Measurements from ENCODE around the gene GNA15.

Gene GNA15

DNA sequence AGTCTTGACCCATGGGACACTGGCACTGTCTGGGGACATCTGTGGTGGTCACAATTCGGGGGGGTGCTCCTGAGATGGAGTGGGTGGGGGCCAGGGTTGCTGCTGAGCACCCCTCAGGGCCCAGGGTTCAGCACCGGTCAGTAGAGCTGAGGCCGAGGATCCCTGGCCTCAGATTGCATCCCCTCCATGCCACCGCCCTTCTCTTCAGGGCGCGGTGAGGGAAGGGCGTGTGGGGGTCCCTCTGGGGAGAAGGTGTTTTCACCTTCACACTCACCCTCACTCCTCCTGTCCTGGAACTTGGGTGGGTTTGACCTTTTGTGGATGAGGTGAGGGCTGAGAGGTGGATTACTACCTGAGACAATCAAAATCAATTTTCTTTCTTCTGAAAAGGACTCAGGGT is 28.2 kb upstream of the GNA15 start:
- DNase-seq: no peak

DNA sequence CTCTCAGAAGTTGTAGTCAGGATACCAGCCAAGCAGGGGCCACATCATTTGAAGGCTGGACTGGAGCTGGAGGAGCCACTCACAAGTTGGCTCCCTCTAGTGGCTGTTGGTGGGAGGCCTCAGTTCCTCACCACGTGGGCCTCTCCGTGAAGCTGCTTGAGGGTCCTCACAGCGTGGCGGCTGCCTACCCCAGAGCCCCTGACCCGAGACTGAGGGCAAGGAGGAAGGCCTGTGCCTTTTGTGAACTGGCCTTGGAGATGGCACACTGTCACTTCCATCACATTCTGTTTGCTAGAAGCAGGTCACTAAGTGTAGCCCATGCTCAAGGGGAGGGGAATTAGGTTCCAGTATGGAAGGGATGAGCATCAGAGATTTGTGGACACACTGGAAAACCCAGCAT is 27.1 kb upstream of the GNA15 start:
- peak; percentile 60 for DNase-seq

DNA sequence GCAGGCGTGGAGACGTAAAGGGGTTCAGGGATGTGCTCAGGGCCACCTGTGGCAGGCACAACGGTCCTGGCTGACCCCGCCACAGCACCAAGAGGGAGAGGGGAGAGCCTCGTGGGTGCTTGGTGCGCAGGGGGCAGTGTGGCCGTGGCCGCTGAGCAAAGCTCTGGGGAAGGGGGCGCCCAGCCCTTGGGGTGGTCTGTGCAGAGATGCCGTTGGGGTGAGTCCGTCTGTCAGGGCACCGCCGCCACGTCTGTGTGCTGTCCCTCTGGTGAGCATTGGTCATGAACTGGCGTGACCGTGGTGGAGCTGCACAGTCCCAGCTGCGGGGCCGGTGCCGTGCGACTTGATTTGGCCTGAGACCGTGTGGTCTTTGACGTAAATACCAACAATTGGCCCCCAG is 26.3 kb upstream of the GNA15 start:
- DNase-seq: no peak

DNA sequence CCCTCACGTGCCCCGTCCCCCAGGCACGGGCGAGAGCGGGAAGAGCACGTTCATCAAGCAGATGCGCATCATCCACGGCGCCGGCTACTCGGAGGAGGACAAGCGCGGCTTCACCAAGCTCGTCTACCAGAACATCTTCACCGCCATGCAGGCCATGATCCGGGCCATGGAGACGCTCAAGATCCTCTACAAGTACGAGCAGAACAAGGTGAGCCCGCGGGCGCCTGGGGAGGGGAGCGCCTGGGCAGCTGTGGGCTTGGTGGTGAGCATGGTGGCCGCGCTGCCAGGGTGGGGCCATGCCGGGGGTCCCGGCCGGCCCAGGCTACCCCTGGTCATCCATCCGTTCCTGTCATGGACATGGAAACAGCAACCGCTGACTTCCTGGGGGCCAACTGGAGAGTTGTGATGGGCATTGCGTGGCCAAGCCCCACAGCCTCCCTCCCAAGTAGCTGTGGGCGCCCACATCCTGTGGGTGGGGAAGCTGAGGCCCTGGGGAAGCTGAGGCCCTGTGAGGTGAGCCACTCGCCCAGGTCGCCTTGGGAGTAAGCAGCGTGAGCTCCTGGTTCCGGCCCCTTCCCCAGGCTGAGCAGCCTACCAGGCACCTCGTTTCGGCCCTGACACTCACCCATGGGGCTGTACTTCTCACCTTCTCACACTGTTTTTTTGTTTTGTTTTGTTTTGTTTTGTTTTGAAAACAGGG is 25.6 kb upstream of the GNA15 start:
- no peak for DNase-seq

DNA sequence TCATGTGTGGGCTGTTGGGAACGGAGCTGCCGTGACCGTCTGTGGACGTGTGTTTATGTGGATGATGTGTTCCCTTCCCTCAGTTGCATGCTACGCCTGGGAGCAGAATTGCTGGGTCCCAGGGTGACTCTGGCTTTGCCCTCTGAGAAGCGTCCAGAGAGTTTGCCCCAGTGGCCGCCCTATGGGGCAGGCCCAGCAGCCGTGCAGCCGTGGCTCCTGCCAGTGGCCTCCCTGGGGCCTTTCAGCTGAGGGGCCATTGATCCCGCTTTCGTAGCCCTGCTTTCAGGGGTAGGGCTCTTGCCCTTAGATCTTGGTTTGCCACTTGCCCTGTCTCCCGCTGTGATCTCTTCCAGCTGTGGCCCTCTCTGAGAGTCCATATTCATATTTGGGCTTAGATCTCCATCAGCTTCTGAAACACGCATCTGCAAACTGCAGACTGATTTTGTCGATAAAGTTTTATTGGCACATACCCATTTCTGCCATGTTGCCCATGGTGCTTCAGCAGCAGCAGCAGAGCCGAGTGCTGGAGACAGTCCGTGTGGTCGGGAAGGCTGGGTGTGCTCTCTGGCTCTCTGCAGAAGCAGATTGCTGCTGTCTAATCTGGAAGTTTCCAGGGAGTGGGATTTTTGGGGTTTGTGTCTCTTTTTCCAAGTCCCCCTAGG is 24.1 kb upstream of the GNA15 start:
- DNase-seq: no peak

DNA sequence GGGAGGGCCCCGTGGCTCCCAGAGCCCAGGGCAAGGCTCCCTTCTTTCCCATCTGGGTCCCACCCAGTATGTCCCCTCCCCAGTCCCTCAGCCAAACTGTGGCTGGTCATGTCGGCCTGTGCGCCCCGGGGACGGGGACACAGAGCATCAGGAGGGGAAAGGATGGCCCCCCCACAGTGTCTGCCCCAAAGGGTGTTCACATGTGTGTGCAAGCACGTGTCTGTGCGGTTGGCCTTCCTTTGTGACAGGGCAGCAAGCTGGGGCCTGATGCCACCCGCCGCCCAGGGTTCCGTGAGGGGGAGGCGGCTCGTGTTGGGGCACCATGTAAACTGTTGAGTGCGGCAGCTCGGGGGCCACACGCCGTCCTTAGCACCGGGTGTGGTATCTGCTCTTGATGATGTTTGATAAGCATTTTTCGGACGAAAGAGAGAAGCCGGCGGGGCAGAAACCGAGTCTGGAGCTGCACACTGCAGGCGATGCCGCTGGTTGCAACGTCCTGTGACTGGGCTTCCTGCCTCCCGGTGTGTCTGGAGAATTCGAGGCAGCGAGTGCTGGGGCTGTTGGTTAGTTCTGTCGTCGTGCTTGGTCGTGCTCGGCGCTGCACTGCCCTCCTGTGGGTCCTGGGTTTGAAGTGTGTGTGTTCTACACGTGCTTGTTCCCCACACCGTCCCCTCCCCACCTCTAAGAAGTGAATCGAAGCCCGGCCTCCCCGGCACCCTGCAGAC is 23.3 kb upstream of the GNA15 start:
- no peak for DNase-seq

DNA sequence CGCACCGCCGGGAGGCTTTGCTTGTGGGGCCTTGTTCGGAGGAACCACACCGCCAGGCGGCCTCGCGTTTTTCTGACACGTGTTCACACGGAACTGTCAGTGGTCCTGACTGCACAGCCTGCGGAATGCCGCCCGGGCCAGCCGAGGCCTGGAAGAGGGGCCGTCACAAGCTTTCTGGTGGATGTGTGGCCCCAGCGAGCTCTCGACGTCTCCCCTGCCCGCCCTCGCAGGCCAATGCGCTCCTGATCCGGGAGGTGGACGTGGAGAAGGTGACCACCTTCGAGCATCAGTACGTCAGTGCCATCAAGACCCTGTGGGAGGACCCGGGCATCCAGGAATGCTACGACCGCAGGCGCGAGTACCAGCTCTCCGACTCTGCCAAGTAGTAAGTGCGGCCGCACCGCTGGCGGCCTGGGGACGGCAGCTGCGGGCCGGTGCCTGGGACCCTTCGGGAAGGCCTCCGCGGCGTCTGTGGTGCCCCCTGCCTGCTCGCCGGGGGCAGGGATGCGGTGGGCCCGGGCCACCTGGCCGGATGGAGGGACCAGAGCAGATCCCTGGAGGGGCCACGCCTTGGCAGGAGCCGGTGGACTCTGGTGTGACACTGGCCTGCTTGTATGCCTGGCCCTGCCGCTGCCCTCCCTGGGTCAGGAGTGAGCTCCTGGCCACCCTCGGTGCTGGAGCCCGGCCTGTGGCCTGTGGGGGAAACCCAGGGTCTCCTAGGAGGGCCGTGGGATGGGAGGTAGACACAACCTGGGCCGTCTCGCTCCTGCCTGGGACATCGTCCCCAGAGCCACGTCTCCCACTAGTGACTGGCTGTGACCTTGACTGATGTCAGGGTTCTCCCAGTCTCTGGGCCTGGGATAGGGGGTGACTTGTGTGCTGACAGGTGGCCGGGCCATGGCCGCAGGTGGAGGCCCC is 22.5 kb upstream of the GNA15 start:
- DNase-seq: no peak

DNA sequence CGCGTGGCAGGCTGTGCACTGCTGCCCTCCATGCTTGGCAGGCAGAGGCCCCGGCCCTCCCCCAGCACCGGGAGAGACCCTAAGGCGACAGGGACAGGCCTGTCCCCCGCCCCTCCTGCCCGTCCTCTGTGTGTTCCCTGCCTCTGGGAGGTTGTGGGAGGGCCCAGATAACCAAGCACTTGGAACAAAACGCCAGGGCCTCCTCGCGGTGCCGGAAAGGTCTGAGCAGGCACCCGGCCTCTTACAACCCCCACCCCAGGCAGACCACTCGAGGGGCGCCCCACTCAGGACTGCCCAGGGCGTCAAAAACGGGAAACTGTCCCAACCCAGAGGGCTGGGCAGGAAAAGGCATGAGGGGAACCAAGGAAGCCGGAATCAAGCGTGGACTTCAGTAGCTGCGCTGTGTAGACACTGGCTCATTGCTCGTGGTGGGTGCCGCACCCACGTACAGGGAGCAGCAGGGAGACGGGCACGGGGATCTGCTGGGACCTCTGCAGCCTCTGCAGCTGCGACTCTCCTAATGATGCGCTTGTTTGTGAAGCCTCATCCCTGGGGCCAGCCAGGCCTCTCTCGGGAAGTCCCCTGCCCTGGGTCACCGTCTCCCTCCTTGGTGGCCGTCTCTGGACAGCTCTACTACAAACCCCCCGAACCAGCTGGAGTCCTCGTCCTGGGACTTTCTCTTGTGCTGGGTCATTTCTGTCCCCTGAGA is 21.7 kb upstream of the GNA15 start:
- no peak for DNase-seq

DNA sequence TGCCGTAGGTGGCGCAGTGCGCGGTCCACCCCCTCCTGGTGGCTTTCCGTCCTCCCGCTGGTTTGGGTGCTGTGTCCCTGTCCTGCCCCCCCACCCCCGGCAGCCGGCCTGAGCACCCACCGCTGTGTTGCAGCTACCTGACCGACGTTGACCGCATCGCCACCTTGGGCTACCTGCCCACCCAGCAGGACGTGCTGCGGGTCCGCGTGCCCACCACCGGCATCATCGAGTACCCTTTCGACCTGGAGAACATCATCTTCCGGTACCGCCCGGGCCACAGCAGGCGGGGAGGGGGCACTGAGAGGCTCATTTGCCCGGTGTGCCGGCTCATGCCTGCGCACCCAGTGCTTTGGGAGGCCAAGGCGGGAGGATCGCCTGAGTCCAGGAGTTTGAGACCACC is 21.0 kb upstream of the GNA15 start:
- no peak for DNase-seq

DNA sequence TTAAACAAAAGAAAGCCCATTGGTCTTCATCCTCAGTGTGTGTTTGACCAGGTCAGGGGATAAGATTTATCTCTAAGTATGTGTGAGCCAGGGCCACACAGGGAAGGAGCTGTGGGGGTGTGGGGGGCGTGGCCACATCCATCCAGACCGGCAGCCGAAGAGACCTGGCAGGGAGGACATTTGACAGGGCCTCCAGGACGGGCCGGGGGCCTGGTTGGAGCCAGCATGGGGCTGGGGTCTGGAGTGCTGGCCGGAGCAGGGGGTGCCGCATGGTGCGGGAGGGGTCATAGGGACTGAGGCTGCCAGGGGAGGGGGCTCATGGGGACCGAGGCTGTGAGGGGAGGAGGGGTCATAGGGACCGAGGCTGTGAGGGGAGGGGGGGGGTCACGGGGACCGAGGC is 20.4 kb upstream of the GNA15 start:
- no peak for DNase-seq

DNA sequence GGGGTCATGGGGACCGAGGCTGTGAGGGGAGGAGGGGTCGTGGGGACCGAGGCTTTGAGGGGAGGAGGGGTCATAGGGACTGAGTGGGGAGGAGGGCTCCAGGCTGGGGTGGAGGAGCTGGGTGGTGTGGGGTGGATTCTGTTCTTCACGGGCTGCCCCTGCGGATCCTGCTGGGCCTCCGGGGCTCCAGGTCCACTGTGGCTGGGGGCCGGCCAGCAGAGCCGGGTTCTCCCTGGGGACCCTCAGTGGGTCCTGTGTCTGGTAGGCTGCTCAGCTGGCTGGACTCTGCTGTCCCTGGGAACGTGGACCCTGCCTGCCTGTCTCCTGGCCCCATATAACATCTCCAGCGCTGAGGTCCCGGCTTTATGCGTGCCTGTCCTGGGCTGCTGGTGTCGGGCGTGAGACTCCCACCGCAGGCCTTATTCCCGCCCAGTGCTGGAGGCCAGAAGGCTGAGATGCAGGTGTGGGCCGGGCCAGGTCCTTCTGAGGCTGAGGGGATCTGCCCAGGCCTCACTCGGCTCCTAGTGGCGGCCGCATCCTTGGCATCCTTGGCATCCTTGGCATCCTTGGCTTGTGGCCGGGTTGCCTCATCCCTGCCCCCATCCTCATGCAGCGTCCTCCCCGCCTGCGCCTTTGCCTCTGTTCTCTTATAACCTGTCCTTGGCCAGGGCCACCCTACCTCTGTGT is 19.8 kb upstream of the GNA15 start:
- DNase-seq: no peak

DNA sequence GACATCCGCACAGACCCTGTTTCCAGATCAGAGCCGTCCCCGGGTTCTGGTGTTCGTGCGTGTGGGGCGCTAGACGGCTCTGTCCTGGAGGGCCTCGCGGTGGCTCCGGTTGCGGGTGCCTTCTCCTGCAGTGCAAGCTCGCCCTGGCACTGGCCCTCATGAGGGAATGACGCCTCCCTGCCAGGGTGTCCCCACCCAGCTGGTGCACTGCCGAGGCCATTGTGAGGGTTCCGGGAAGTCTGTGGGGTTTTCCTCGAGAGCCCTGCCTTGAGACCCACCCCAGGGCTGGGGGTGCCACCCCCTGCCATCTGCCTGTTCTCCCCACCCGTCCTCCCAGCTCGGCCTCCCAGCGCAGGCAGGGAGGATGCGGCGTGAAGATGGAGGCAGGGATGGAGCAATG is 19.2 kb upstream of the GNA15 start:
- no peak for DNase-seq

DNA sequence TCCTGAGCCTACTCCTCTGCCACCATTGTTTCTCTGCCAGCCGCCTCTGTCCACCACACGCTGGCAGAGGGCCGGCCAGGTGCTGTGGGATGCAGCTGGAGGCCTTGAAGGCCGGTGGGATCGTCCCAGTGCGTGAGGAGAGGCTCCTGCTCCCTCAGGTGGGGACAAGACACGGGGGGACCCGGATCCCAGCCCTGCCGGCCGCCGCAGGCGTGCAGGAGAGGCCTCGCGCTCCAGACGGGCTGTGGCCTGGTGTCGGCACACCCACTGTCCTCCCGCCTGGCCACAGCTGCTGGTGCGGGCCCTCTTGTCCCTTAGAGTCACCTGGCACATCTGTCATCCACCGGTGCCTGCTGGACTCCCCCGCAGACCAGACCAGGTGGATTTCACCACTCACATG is 18.1 kb upstream of the GNA15 start:
- no peak for DNase-seq

DNA sequence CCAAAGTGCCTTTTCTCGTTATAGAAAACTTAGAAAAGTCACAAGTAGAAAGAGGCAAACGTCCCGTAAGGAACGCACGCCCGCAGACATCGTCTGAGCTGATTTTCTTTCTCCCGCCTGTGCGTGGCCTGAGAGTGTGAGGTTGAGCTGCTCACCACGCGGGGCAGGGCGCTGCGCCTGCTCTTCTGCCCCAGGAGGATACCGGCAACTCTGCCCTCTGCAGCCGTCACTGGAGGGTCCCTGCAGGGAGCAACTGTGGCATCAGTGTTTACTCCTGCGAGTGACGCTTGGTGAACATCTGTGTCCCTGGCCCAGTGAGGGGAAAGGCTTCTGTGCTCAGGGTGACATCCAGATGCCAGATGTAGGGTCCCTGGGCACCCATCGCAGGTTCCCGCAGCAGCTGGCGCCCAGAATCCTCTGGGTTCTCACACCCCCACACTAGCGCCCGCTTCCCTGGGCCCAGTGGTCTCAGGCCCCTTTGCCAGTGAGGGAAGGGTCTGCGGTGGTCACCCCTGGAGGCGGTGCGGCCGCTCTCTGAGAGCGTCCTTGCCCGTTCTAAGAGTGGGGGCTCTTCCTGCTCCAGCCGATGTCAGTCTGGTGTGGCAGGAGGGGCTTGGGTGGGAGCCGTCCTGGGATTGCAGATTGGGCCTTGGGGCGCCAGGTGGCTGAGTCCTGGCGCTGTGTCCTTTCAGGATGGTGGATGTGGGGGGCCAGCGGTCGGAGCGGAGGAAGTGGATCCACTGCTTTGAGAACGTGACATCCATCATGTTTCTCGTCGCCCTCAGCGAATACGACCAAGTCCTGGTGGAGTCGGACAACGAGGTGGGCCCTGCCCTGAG is 17.4 kb upstream of the GNA15 start:
- DNase-seq: no peak

DNA sequence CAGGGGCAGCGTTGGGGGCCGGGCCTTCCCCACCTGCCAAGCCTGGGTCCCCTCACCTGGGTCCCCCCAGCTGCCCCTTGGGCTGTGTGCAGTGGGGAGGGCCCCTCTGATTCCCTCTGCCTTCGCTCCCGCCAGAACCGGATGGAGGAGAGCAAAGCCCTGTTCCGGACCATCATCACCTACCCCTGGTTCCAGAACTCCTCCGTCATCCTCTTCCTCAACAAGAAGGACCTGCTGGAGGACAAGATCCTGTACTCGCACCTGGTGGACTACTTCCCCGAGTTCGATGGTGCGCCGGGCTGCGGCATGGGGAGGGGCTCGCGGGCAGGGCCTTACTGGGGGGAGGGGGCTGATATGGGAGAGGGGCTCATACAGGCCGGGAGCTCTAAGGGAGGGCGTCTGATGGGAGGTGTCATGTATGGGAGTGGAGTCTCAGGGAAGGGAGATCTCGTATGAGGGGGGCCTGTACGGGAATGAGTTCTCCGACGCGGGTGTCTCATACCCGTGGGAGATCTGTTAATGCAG is 16.7 kb upstream of the GNA15 start:
- no peak for DNase-seq

DNA sequence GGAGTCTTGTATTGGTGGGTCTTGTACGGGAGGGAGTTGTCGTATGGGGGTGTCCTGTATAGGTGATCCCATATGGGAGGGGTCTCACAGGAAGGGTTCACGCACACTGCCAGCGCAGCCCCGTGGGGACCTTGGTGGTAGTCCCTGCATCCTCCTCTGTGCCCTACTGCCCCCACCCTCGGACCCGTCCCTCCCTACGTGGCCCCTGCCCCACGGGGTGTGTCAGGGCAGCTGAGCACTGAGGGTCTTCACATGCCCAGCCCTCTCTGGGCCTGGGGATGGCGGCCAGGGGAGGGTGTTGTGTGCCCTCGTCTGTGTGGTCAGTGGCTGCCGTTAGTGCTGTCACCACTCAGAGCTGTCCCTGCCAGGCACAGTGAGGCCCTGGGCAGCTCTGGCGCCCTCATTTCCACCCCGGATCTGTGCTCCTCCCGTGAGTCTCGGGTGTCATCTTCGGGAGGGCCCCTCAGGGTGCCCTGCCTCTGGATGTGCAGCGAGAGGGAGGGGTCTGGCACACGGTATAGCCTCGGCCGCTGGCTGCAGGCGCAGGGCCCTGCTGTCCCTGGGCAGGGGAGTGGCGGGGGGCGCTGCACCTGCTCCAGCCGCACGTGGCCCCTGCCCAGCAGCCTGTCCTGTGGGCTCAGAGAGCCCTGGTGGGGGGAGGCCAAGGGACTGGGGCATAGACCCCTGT is 16.0 kb upstream of the GNA15 start:
- no peak for DNase-seq

DNA sequence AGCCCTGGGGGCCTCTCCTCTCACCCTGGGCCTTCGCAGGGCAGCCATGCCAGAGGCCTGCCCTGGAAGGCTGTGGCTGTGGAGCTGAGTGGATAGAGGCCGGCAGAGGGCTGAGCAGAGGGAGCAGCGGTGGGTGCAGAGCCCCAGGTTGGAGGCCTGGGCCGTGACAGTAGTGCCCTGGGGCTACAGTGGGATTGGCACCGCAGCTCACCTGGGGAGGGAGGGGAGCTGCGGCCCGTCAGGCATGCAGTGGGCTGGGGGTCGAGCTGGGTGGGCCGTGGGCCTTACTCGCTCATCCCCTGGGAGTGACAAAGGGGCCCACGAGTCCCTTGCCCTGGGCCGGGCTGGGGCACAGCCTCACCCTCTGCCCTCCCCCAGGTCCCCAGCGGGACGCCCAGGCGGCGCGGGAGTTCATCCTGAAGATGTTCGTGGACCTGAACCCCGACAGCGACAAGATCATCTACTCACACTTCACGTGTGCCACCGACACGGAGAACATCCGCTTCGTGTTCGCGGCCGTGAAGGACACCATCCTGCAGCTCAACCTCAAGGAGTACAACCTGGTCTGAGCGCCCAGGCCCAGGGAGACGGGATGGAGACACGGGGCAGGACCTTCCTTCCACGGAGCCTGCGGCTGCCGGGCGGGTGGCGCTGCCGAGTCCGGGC is 15.1 kb upstream of the GNA15 start:
- DNase-seq: no peak

DNA sequence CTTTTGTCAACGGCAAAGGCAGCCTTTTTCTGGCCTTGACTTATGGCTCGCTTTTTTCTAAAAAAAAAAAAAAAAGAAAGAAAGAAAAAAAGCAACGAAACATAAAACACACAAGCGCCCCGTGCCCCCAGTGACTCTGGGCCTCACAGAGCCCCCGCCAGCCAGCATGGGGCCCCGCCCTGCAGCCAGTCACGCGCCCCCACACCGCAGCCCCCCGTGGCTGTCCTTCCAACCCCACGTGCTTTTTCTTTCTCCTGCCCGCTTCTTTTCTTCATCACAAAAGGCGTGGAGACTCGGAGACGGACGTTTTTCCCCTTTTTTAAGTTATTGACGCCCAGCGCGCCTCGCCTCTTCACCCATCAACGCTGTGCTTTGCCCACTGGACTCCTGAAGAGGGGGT is 14.4 kb upstream of the GNA15 start:
- no peak for DNase-seq

DNA sequence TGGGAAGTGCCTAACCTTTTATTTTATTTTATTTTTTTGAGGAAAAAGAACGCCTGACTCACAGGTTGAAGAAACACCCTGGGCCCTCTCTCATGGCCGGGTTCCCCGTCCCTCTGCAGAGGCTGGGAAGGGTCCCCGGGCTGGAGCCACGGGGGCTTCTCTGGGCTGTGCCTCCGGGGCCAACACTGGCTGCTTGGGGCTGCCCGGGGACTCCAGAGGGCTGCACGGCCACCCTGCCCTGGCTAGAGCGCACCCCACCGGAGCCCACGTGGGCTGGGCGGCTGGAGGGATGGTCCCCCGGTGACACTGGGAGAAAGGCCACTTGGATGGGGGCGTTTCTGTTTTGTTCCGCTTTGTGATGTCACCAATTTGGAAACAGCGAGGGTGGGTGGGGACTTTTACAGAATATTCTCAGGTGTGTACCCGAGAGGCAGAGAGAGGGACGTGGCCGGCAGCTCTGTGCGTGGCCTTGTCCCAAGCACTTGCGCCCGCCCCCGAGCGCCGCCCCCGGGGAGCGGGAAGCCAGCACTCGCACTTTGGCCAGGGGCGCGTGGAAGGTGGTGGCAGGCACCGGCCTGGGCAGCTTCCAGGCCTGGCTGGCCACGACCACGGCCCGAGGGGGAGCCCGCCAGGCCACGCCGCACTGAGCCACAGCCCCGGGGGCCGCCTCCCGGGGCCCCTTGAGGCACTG is 13.9 kb upstream of the GNA15 start:
- DNase-seq: no peak

Data from central memory CD4-positive, alpha-beta T cell (primary cell).